ENCODE measurements around the gene SULT6B1.

- TF ChIP-seq, protein P1, sequence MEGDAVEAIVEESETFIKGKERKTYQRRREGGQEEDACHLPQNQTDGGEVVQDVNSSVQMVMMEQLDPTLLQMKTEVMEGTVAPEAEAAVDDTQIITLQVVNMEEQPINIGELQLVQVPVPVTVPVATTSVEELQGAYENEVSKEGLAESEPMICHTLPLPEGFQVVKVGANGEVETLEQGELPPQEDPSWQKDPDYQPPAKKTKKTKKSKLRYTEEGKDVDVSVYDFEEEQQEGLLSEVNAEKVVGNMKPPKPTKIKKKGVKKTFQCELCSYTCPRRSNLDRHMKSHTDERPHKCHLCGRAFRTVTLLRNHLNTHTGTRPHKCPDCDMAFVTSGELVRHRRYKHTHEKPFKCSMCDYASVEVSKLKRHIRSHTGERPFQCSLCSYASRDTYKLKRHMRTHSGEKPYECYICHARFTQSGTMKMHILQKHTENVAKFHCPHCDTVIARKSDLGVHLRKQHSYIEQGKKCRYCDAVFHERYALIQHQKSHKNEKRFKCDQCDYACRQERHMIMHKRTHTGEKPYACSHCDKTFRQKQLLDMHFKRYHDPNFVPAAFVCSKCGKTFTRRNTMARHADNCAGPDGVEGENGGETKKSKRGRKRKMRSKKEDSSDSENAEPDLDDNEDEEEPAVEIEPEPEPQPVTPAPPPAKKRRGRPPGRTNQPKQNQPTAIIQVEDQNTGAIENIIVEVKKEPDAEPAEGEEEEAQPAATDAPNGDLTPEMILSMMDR (IDR thresholded peaks at IDR 0.05; ENCODE audit: insufficient read depth, low read length, poor library complexity, severe bottlenecking), result no peak
- no peak for TF ChIP-seq EZH2phosphoT487 (conservative IDR thresholded peaks at IDR 0.05; ENCODE audit: low read length)
These were observed 1.8 kb upstream of the SULT6B1 start for GRCh38 chr2:37190290-37190689.

All from SU-DHL-6 (cell line).